Renal pelvis (tissue), 12 donors: ENCODE results near the gene KCNC1. TPM values are rescaled to one million over a fixed set of nuclear protein-coding genes. Genes with fewer than 3 reads are reported as not detected.

Experiments
- DNase-seq: peaks from one replicate; pipeline ENCODE4 v3.0.0-alpha.2; 2013
- long read RNA-seq, 16 experiments: transcript quantifications; one replicate each; lab custom pipeline, GENCODE V29; 2026
- polyA plus RNA-seq, 3 donors: library from polyadenylated mRNA; unstranded; fragments of 120-200 nt; gene quantifications; one replicate each; pipeline ENCODE4 v1.2.1, GENCODE V29; 2013; ENCODE audit not compliant: insufficient read length in 3 of 3

Gene KCNC1
- polyA plus RNA-seq, result 1 to 10 TPM; 1.1 to 1.8 (median 1.7) TPM
- long read RNA-seq, donor 1, partial matches to known transcripts, result 0 of 5 reads
- long read RNA-seq, donor 1, other reads (novel, unspliced or antisense), result 5 of 5 reads
- long read RNA-seq, donor 2, result 0 reads
- long read RNA-seq, donor 3, result 0 reads
- long read RNA-seq, donor 4, result 0 reads
- long read RNA-seq, donor 5, result 0 reads
- long read RNA-seq, donor 6, full-length matches to known transcripts, result 1 of 1 reads
- long read RNA-seq, donor 6, partial matches to known transcripts, result 0 of 1 reads
- long read RNA-seq, donor 6, other reads (novel, unspliced or antisense), result 0 of 1 reads
- long read RNA-seq, donor 7, result 0 reads
- long read RNA-seq, donor 8, result 0 reads
- long read RNA-seq, donor 9, result 0 reads
- long read RNA-seq, donor 10, result 0 reads
- long read RNA-seq, donor 11, result 0 reads
- long read RNA-seq, donor 12, result 0 reads
- long read RNA-seq, donor 13, result 0 reads
- long read RNA-seq, donor 14, result 0 reads
- long read RNA-seq, donor 15, partial matches to known transcripts, result 0 of 5 reads
- long read RNA-seq, donor 15, other reads (novel, unspliced or antisense), result 5 of 5 reads
- long read RNA-seq, donor 16, result 0 reads

GRCh38 chr11:17734418-17734911 lies at the start of gene KCNC1:
Gene KCNC1, plus strand, starts transcription at chr11:17734781. Its CDS starts 1,222 bp downstream, at chr11:17736003.
- no peak for DNase-seq

- DNase-seq, result no peak
These were observed 48.2 kb upstream of the KCNC1 start for GRCh38 chr11:17686231-17686980.

DNA sequence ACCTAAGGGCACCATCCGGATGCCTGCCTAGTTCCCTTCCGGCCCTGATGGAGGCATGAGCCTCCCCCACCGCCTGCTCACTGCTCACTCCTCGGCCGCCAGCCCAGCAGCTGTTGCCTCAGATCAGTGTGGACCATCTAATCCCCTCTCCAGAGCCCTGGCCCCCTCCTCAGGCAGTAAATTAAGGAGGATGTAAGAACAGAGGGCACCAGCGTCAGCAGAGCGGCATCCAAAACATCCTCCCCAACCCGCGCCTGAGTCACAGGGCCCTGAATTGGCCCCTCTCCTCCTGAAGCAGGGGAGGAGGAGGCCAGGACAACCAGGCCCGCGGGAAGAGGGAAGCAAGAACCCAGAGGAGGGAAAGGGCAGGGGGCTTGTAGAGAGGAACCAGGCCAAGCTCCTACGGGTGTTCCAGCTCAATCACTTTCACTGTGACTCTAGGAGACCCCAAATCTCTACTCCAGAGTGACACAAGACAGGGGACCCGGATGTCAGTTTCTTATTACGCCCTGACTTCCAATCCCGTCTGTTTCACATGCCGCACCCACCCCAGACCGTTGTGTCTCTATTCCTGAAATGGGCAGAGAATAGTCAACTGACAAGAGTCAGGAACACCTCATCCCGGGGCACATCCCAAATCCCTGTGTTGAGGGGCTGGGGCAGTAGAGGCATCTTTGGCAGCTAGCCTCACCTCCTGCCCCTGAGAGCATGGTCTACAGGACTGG lies 46.5 kb upstream of the KCNC1 start:
- no peak for DNase-seq

DNA sequence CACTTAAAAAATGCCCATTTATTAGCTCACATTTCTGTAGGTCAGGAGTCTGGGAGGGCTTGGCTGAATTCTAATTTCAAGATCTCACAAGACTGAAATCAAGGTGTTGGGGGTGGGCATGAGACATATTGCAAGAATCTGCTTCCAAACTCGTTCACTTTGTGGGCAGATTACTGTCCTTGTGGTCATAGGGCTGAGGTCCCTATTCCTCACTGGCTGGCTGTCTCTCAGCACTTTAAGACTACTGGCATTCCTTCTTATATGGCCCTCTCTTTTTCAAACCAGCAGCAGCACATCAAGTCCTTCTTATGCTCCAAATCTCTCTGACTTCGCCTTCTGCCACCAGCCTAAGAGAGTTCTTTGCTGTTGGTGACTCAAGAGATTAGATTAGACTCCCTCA lies 43.0 kb upstream of the KCNC1 start:
- DNase-seq, result no peak

GRCh38 chr11:17691976-17692375 lies 42.6 kb upstream of the KCNC1 start:
- no peak for DNase-seq

- DNase-seq, result no peak
These were observed 41.6 kb upstream of the KCNC1 start for GRCh38 chr11:17692931-17693330.

DNA sequence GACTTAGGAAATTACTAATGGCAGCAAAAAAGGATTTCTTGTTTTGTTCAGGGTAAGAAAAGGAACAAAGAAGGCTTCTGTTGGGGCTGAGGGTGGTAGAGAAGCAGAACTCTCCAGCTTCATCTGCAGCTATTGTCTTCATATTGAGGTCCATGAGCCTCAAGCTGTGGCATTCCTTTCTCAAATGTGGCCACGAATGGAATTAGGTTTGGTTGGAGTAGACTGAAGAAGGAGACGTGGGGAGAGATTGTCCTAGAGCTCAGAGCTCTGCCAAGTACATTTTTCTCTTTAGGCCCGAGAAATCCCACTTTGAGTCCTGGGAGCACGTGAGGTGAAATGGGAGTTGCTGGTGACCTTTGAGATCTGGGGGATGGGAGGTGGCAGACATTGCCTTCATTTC lies 41.0 kb upstream of the KCNC1 start:
- no peak for DNase-seq

DNA sequence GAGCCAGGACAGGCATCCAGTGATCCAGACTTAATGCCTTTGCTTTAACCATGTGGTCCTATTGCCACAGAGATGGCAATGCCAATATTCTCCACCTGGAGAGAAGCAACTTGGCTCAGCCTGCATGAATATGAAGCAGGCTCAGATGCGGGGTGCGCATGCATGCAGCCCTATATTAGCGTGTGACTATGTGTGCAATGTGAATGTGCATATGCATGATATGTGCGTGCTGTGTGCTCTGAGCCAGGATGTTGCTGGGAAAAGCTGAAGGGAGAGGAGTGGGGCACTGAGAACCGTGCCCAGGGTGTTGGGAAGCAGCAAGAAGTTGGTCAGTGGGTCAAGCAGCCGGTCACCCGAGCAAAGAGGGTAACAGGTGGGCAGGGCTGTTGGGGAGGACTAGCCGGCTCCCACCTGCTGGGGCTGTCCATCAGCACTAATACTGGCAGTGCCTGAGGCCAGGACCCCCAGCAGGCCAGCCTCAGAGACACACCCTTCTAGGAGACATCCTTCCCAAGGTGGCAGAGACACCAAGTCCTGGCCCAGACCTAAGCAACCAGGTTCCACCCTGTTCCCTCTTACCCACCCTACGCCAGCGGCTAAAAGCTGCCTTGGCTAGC lies 40.0 kb upstream of the KCNC1 start:
- DNase-seq, result no peak

DNA sequence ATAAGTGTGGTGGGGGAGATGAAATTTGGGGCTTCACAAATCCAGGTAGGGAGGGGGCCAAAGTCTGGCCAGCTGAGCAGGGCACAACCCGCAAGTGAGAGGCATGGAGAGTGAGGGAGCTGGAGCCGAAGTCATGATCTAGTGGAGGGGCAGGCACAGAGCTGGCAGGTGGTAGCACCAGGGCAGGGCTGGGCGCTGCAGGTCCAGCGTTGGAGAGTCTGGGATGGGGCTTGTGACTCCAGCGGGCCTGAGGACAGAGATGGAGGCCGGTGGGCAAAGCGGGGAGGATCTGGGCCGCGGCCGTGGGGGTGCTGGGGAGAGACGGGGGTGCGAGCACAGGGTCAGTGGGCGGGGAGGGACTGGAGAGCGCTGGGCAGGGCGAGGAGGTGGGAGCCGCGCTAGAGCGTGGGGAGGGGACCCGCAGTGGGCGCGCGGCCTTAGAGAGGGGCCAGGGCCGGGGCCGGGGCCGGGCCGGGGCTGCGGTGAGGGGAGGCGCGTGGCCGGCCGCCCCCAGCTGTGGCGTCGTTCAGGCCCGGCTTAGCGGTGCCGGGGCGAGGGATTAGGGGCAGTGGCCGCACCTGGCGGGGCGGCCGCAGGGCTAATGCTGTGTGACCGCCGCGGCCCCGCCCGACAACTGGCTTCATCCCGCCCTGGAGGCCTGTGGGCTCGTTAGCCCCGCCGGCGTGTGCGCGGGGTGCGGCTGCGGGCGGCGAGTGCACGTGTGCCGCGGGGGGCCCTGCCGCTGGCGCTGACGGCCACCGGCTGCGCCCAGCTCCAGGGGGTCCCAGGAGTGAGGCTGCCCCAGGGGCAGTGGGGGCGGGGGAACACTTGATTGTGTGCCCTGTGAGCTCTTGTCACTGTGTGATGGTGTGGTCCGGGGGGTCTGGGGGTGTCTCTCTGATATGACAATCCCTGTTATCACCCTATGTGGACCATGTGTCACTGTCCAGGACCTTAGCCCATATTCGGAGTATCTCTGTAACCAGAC lies 38.8 kb upstream of the KCNC1 start:
- no peak for DNase-seq

- no peak for DNase-seq
These were observed 37.8 kb upstream of the KCNC1 start for GRCh38 chr11:17696741-17697140.

DNA sequence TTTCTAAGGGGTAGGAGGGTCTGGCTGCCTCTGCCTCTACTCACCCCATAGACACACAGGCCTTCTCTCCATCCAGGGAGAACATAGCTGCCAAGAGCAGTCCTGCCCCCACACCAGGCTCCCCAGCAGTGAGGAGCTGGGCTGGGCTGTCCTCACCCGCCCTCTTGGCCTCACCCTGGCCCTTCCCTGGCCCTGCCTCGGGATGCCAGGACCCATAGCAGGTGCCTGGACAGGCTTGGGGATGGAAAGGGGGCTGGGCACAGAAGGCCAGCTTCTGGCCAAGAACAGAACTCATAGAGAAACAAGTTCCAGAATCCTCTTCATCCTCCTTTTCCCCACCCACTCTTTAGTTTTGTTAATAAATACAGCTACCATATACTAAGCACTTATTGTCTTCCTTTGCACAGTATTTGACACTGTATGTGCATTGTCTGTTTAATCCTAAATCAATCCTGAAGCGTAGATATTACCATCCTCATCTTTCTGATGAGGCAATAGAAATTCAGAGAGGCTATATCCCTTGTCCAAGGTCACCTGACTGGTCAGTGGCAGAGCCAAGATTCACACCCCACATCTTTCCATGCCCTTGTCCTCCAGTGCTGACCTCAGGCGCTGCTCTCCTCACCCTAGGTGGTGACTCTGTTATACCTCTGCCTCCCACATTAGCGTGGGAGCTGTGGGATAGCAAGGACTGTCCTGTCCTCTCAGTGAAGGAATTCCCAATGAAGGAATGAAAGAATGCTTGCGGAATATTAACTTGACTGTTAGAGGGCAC lies 37.2 kb upstream of the KCNC1 start:
- no peak for DNase-seq

- DNase-seq, result no peak
These were observed 35.1 kb upstream of the KCNC1 start for GRCh38 chr11:17699147-17700114.

GRCh38 chr11:17700991-17701390 lies 33.6 kb upstream of the KCNC1 start:
- no peak for DNase-seq

DNA sequence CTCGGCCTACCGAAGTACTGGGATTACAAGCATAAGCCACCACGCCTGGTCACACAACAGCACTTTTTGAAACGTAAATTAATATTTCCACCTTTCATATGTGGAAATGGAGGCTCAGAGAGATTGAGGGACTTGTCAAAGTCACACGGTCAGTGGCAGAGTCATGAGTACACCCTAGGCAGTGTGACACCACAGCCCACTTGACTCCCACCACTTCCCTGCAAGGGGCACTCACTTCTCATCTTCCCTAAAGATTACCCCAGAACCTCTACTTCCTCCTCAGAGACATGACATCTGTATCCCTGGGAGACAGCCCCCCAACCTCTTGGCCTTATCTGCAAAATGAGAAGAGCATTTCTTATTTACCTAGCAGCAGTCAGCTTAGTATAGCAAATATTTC lies 31.7 kb upstream of the KCNC1 start:
- no peak for DNase-seq

- no peak for DNase-seq
These were observed 30.6 kb upstream of the KCNC1 start for GRCh38 chr11:17703951-17704350.

- no peak for DNase-seq
These were observed 26.8 kb upstream of the KCNC1 start for GRCh38 chr11:17707830-17708229.

- no peak for DNase-seq
These were observed 22.7 kb upstream of the KCNC1 start for GRCh38 chr11:17711836-17712235.

GRCh38 chr11:17713851-17714250 lies 20.7 kb upstream of the KCNC1 start:
- DNase-seq, result no peak
